ENCODE results near the gene NUCB2.

NUCB2 gene

GRCh38 chr11:17296852-17297559, 20.5 kb downstream of the NUCB2 start:
- no peak for TF ChIP-seq CTCF (IDR thresholded peaks at IDR 0.05; ENCODE audit: control insufficient read depth, insufficient read depth, low read depth, low read length, missing control alignments)
- no peak overlapping the region for H3K4me3 ChIP-seq (ENCODE audit: control insufficient read depth, low read depth, low read length)
- no peak for DNase-seq (ENCODE audit: low read depth)

GRCh38 chr11:17298302-17298701, 21.8 kb downstream of the NUCB2 start:
- no peak overlapping the region for H3K4me3 ChIP-seq (ENCODE audit: control insufficient read depth, low read depth, low read length)
- no peak for TF ChIP-seq CTCF (IDR thresholded peaks at IDR 0.05; ENCODE audit: control insufficient read depth, insufficient read depth, low read depth, low read length, missing control alignments)
- DNase-seq (ENCODE audit: low read depth): no peak

- no peak for TF ChIP-seq CTCF (IDR thresholded peaks at IDR 0.05; ENCODE audit: control insufficient read depth, insufficient read depth, low read depth, low read length, missing control alignments)
- H3K4me3 ChIP-seq (ENCODE audit: control insufficient read depth, low read depth, low read length): no peak overlapping the region
- no peak for DNase-seq (ENCODE audit: low read depth)
Observed at GRCh38 chr11:17300372-17300771, 23.8 kb downstream of the NUCB2 start.

- DNase-seq (ENCODE audit: low read depth): no peak
- no peak for TF ChIP-seq CTCF (IDR thresholded peaks at IDR 0.05; ENCODE audit: control insufficient read depth, insufficient read depth, low read depth, low read length, missing control alignments)
- no peak overlapping the region for H3K4me3 ChIP-seq (ENCODE audit: control insufficient read depth, low read depth, low read length)
Observed at GRCh38 chr11:17313349-17314231, 37.1 kb downstream of the NUCB2 start.

GRCh38 chr11:17314232-17314547, 37.7 kb downstream of the NUCB2 start:
- peak; percentile 67 for DNase-seq (ENCODE audit: low read depth)
- no peak for TF ChIP-seq CTCF (IDR thresholded peaks at IDR 0.05; ENCODE audit: control insufficient read depth, insufficient read depth, low read depth, low read length, missing control alignments)

GRCh38 chr11:17314904-17315426, 38.4 kb downstream of the NUCB2 start:
- TF ChIP-seq CTCF (IDR thresholded peaks at IDR 0.05; ENCODE audit: control insufficient read depth, insufficient read depth, low read depth, low read length, missing control alignments): no peak
- DNase-seq (ENCODE audit: low read depth): no peak
- H3K4me3 ChIP-seq (ENCODE audit: control insufficient read depth, low read depth, low read length): no peak overlapping the region

More at GRCh38 chr11:17314232-17314547, 37.7 kb downstream of the NUCB2 start:
- H3K4me3 ChIP-seq (ENCODE audit: control insufficient read depth, low read depth, low read length): no peak overlapping the region

Data from AG09309 (cell line).